GM19023 (cell line): ENCODE measurements around the gene IKZF2.

Experiments used
- ATAC-seq: cut with Tn5 transposase; IDR thresholded peaks from one replicate; pipeline ENCODE4 v1.9.1; 2021; ENCODE audit warnings: mild to moderate bottlenecking, moderate library complexity; ENCODE audit not compliant: unreplicated experiment

IKZF2 gene

GRCh38 chr2:213007290-213007838, 144.0 kb downstream of the IKZF2 start:
- no peak for ATAC-seq

- ATAC-seq = no peak
Observed at GRCh38 chr2:213004197-213004821, 147.1 kb downstream of the IKZF2 start.

GRCh38 chr2:213002383-213002782, 149.0 kb downstream of the IKZF2 start:
- ATAC-seq = no peak

GRCh38 chr2:213001297-213001910, 150.0 kb downstream of the IKZF2 start:
- ATAC-seq = no peak

GRCh38 chr2:212998626-212999359, 152.6 kb downstream of the IKZF2 start:
- no peak for ATAC-seq

GRCh38 chr2:212997526-212998020, 153.8 kb downstream of the IKZF2 start:
- ATAC-seq = no peak

- no peak for ATAC-seq
Observed at GRCh38 chr2:212995920-212996319, 155.5 kb downstream of the IKZF2 start.

GRCh38 chr2:212994976-212995375, 156.4 kb downstream of the IKZF2 start:
- no peak for ATAC-seq

- ATAC-seq = no peak
Observed at GRCh38 chr2:212991120-212991519, 160.3 kb downstream of the IKZF2 start.

GRCh38 chr2:212990697-212991096, 160.7 kb downstream of the IKZF2 start:
- ATAC-seq = no peak

- no peak for ATAC-seq
Observed at GRCh38 chr2:212987492-212987891, 163.9 kb downstream of the IKZF2 start.

GRCh38 chr2:212984129-212984528, 167.3 kb downstream of the IKZF2 start:
- no peak for ATAC-seq

GRCh38 chr2:212979799-212980198, 171.6 kb downstream of the IKZF2 start:
- no peak for ATAC-seq

- no peak for ATAC-seq
Observed at GRCh38 chr2:212979046-212979612, 172.3 kb downstream of the IKZF2 start.

GRCh38 chr2:212977152-212977551, 174.3 kb downstream of the IKZF2 start:
- ATAC-seq = no peak

GRCh38 chr2:212975333-212975732, 176.1 kb downstream of the IKZF2 start:
- ATAC-seq = no peak

GRCh38 chr2:212974692-212975091, 176.7 kb downstream of the IKZF2 start:
- no peak for ATAC-seq

GRCh38 chr2:212973347-212973746, 178.1 kb downstream of the IKZF2 start:
- no peak for ATAC-seq

- no peak for ATAC-seq
Observed at GRCh38 chr2:212970132-212970531, 181.3 kb downstream of the IKZF2 start.

- peak; percentile 75 for ATAC-seq
Observed at GRCh38 chr2:212968284-212969081, 182.9 kb downstream of the IKZF2 start.

GRCh38 chr2:212966884-212967283, 184.5 kb downstream of the IKZF2 start:
- ATAC-seq = no peak
